Activated naive CD4-positive, alpha-beta T cell treated with anti-CD3 and anti-CD28 coated beads, Interleukin-2, amount 50 U/mL, for 72 hours (primary cell): ENCODE measurements around the gene TTC28. TPM values are rescaled to one million over a fixed set of nuclear protein-coding genes. Genes with fewer than 3 reads are reported as not detected.
A peak's percentile ranks its signal among the peaks of the same experiment; 100 is the strongest.

ENCODE experiments used
- ATAC-seq, 2 donors: fragments of 150-1000 bp; cut with Tn5 transposase; 2 replicates each; pipeline ENCODE4 v1.10.0; 2021; ENCODE audit warnings: mild to moderate bottlenecking in 2 of 2, moderate library complexity in 2 of 2
- DNase-seq, 2 donors: peaks; one replicate each; pipeline ENCODE4 v3.0.0; 2021 to 2022; ENCODE audit warnings: low spot score in 2 of 2
- H3K27ac Mint-ChIP-seq, 2 donors: one replicate each; pipeline ENCODE4 v1.8.0; 2022; ENCODE audit warnings: mild to moderate bottlenecking in 2 of 2, mixed read lengths in 2 of 2
- H3K36me3 Mint-ChIP-seq, 2 donors: one replicate each; pipeline ENCODE4 v1.8.0; 2022; ENCODE audit warnings: mixed read lengths in 2 of 2
- H3K9me3 Mint-ChIP-seq, 2 donors: one replicate each; pipeline ENCODE4 v1.8.0; 2022; ENCODE audit warnings: mixed read lengths in 2 of 2
- total RNA-seq, 2 donors: library from RNA; stranded (reverse); gene quantifications; one replicate each; pipeline ENCODE4 v1.2.3, GENCODE V29; 2022

Gene TTC28
- total RNA-seq, 2 donors from 2014 or later: 0.66 to 8.5 TPM

DNA sequence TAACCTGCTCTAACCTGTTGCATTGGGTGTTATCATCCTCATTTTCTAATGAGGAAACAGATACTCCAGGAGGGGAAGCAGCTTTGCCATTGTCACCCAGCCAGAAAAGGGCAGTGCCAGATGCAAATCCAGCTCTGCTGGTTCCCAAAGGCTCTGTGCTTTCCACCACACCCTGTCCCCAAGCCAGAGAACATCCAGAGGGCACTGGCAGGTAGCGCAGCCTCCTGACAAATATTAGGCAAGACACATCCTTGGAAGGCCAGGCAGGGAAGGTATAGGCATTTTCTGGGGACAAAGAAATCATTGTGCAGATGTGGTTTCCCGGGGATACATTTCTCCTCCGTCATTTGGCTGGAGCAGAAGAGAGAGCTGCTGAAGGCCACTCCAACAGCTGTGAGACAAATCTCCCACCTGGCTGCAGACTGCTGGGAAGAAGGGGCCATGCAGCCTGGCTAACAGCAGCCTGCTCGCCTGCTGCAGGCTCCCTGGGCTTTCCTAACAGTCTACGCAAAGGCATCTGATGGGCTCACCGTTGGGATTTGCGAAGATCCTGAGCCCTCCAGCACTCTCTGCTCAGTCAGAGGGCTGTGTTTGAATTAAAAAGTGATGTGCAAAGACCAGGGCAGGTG, 666.7 kb downstream of the TTC28 start:
- H3K27ac Mint-ChIP-seq: no peak overlapping the region
- ATAC-seq (no peak), DNase-seq (no peak)
- no peaks in the 10 kb centered on the region for H3K36me3 Mint-ChIP-seq
- H3K9me3 Mint-ChIP-seq: no peaks in the 10 kb centered on the region

DNA sequence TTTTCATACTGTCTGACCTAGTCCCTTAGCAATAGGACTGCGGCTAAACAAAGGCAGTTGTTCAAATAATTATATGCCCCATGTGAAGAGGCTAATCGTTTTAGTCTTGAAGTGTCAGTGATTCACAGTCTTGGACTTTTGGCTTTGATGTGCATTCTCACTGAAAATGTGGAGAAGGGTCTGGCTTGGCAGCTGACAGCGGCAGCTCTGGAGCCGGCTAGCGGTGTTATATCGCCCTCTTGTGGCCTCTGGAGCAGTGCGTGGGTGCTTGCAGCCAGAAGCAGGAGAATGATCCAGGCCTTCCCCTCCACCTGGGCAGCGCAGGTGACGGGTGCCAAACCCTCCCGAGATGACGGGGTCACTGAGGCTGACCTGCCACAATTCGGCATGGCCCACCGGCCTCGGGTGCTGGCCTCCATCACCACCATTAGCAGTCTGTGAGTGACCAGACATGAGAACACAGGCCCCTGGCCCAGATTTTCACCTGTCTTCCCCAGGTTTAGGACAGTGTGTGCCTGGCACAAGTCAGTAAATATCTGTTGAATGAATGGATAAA, 670.3 kb downstream of the TTC28 start:
- Mint-ChIP-seq H3K9me3 (no peaks in the 10 kb centered on the region), H3K27ac (no peak overlapping the region), H3K36me3 (no peaks in the 10 kb centered on the region)
- ATAC-seq (peak; percentile 92), DNase-seq (peak; percentile 66 to 80)

DNA sequence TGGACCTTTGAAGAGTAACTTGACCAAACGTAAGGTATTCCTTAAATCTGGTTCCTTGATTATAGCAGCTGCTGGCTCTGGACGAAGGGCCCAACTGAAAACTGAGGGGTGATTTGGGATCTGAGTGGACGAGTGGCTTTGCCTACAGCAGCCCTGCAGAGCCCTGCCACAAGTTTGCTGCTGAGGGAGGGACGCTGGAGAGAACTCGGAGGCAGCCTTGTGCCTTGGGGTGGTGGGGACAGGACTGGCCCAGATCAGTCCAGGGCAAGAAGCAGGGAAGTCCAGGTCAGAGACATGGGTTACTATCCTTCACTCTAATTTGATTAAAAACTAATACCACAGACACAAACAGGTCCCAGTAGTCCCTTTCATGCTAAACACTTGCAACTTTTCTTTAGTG, 671.0 kb downstream of the TTC28 start:
- no peaks in the 10 kb centered on the region for H3K36me3 Mint-ChIP-seq
- H3K27ac Mint-ChIP-seq: no peak overlapping the region
- DNase-seq: no peak
- no peaks in the 10 kb centered on the region for H3K9me3 Mint-ChIP-seq
- ATAC-seq: no peak

DNA sequence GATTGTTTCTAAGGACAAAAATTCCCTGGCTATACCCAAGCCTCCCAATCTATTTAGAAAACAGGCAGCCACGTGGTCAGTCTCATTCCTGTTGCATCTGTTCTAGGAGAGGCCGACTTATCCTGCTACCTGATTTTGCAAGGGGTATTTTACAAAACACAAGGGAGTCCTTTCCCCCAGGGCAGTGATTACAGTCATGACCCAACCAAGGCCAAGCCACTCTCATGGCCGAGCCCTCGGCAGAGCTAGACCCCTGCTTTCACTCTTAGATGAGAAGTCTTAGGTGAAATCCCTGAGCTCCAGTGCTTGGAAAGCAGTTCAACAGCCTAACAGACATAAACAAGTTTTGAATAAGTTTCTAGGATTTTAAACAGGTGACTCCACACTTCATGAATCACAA, 671.6 kb downstream of the TTC28 start:
- no peak overlapping the region for H3K27ac Mint-ChIP-seq
- ATAC-seq (no peak), DNase-seq (no peak)
- H3K9me3 Mint-ChIP-seq: no peaks in the 10 kb centered on the region
- H3K36me3 Mint-ChIP-seq: no peaks in the 10 kb centered on the region

DNA sequence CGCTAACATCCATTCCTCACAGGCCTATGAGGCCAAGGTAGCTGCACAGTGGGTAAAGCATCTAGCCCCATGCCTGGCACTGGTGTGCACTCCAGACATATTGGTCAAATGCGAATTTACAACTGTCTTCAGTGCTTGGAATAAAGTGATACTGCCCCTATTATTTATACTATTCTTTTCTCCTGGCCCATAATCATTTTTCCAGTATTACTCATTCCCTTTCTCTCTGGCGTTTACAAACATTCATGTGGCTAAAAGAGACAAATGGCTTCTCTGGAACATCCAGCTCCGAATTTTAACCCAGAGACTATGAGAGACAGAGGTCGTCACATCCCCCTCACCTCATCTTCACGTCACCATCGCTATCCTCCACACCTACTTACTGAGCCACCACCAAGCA, 673.4 kb downstream of the TTC28 start:
- Mint-ChIP-seq H3K36me3 (no peaks in the 10 kb centered on the region), H3K27ac (peak overlapping the region in 1 of 2 donors; percentile 8), H3K9me3 (no peaks in the 10 kb centered on the region)
- ATAC-seq (no peak), DNase-seq (no peak)

DNA sequence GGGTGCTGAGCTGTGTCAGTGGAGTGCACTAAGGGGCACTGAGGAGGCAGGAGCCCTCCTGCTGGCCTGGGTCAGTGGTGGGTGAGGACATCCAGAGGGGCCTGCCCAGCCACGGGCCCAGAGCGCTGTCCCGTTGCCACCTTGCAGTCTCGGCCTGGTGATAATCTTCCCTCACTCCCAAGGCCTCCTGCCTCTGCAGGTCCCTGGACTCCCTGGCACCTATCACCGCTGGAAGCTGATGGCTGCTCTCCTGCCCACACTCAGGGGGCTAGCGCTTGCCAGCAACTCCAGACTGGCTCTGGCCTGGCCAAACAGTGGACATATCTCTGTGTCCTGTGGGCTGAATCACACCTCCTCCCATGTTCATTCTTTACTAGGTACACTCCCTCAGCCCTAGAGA, 674.1 kb downstream of the TTC28 start:
- Mint-ChIP-seq H3K36me3 (no peaks in the 10 kb centered on the region), H3K27ac (no peak overlapping the region), H3K9me3 (no peaks in the 10 kb centered on the region)
- DNase-seq: no peak
- no peak for ATAC-seq

DNA sequence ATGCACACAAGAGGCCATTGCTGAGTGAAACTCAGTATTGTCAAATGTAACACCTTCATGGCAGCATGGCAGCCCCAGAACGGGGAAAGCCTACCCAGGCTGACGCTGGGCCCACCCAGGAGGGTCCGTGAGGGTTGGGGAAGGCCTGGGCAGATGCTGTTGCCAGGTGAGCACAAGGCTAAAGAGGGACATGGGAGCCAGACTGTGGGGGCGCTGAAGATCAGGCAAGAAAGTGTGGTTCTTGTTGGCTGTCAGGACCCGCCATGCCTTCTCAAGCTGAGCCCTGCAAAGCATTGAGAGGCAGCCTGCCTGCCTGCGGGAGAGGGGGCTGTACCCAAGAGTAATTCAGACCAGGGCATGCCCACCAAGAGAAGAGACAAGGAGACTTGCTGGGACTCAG, 675.6 kb downstream of the TTC28 start:
- H3K27ac Mint-ChIP-seq: peak overlapping the region in 1 of 2 donors; percentile 8
- ATAC-seq (no peak), DNase-seq (no peak)
- no peaks in the 10 kb centered on the region for H3K9me3 Mint-ChIP-seq
- H3K36me3 Mint-ChIP-seq: no peaks in the 10 kb centered on the region

DNA sequence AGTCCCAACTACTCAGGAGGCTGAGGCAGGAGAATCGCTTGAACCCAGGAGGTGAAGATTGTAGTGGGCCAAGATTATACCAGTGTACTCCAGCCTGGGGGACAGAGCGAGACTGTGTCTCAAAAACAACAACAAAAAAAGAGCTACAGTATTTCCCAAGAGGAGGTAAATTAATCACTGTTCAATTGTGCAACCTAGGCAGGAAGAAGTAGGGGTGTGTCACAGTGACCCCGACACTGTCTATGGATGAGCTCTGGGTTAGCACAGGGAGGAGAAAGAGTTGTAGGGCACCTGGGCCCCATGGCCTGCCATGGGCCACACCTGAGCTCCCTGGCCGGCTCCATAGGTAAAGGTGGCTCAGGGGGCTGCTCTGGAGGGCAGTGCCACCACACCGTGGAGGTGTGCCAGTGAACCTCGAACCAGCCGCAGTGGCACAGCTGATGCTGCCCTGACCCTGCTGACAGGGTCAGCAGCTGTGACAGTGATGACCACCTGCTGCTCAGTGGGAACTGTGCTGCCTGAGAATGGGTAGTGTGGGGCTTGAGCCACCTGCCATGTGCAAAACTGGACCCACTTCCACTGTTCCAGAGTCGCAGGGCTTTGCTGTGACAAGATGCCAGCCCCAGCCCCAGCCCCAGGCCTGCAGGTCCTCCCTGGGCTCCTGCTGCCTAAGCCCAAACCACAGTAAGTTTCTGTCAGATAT, 676.6 kb downstream of the TTC28 start:
- DNase-seq (no peak), ATAC-seq (no peak)
- no peak overlapping the region for H3K27ac Mint-ChIP-seq
- no peaks in the 10 kb centered on the region for H3K9me3 Mint-ChIP-seq
- no peaks in the 10 kb centered on the region for H3K36me3 Mint-ChIP-seq

DNA sequence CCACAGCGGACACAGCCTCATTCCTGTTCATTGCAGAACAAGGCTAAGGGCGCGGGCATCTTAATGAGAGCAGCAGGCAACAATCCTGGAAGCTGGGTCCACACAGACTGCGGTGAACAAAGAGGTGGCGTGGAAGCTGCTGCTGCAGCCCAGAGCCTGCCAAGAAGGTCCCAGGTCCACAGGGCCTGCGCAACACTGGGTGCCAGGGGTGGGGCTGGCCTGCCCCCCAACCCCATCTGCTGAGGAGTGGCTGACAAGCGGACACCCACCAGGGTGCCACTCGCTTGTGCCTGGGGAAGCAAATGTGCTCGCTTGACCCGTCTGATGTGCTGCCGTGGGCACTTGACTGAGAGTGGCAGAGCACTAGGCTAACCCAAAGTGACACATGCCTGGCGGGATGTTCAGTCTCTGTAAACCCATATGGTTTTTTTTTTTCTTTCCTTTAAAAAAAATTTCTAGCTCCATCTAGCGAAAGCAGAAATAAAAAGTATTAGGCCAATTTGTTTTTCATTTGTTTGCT, 677.4 kb downstream of the TTC28 start:
- DNase-seq (no peak), ATAC-seq (no peak)
- Mint-ChIP-seq H3K9me3 (no peaks in the 10 kb centered on the region), H3K27ac (no peak overlapping the region), H3K36me3 (no peaks in the 10 kb centered on the region)

DNA sequence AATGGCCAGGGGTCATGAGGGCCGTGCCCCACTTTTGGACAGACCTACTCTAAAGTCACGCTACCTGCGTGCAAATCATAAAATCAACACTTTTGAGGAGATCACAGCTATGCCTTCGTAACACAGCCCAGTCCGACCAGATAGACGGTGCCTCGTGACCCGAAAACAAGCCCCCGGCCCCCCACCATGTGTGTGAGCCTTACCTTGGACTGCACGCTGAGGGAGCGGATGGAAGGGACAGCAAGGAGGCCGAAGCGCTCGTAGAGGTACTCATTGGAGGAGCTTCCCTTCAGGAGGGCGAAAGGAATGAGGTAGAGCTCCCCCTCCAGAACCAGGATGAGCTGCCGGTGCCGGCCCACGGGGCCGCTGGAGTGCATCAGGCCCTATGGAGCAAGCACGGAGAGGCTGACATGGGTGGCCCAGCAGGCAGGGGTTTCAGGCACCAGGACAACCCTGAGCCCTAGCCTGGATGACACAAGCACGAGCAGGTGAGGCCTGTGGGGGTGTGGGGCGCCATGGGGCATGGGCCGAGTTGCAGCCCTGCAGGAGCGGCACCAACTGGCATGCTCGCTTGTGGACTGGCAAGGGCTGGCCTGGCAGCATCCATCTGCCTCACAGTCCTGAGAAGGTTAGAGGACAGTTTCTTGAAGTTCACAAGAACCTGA, 678.3 kb downstream of the TTC28 start:
- H3K36me3 Mint-ChIP-seq: no peaks in the 10 kb centered on the region
- ATAC-seq: no peak

DNA sequence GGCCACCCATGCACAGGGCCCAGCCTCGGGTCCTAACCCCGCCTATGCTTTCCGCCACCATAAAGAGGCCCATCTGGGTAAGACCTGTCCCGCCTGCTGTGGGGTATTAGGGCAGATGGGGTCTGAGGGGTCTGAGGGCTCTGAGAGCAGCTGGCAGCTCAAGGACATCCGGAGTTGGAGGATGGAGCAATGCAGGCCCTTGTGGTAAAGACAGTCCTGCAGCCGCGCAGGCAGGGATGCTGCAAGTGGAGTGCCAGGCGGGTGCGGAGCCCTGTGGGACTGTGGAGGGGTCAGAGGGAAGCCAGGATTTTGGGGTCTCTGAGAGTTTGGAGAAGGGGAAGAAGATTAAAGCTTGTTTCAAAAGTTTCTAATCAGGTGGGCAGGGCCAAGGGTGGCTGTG, 679.3 kb downstream of the TTC28 start:
- Mint-ChIP-seq H3K27ac (no peak overlapping the region), H3K36me3 (no peaks in the 10 kb centered on the region), H3K9me3 (no peaks in the 10 kb centered on the region)
- ATAC-seq (no peak), DNase-seq (no peak)

More for the DNA sequence above, 678.3 kb downstream of the TTC28 start:
- no peaks in the 10 kb centered on the region for H3K9me3 Mint-ChIP-seq
- DNase-seq: no peak
- no peak overlapping the region for H3K27ac Mint-ChIP-seq

DNA sequence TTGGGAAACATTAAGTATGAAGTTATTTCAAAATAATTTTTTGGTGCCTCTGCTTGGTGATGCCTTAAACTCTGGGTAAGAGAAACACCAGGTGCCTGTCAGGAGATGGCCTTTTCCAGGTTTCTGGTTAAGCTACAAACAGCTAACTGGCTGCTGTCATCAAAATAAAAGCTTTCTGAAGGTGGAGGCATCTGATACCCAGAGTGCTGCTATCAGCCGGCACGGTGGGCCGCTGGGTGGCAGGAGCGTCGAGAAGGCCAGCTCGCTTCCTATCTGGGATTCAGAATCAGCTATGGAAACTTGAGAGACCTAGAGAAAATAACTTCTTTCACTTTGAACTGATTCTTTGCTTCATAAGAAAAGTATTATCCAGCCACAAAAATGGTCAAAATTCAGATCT, 679.8 kb downstream of the TTC28 start:
- H3K36me3 Mint-ChIP-seq: no peaks in the 10 kb centered on the region
- H3K27ac Mint-ChIP-seq: no peak overlapping the region
- no peaks in the 10 kb centered on the region for H3K9me3 Mint-ChIP-seq

DNA sequence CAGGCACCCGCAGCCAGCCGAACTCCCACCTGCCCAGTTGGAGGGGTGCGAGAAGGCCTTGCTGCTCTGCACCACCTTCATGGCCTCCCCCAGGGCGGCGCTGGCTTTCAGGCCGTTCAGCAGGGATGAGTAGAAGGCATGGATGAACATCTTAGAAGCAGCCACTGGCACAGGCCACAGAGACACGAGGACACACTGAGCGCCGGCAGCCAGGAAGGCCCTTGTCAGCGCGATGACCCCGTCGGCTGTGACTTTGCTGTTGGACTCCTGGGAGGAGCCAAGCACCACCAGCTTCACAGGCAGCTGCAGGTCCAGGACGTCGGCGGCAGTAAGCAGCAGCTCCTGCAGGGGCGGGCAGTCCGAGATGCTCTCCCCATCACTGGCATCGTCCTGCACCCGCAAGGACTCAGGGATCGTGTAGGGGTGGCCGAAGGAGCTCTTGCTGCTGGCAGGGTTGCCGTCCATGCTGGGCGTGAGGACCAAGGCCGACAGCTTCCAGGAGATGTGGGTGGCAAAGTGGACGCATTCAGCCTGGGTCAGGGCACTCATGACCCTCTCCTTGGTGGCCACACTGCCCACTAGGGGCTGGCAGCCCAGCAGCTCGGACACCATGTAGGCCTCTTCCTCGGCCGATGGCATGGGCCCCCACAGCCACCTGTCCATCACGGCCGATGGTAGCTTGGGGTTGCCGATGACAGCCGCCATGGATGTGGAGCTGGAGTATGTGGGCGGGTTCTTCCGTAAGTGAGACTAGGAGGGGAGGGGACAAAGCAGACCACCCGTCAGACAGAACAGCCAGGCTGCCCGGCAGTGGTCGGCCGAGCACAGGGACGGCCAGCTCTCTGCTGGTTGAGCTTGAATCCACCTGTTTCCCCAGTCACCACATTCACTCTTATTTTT, 680.9 kb downstream of the TTC28 start:
- Mint-ChIP-seq H3K9me3 (no peaks in the 10 kb centered on the region), H3K27ac (no peak overlapping the region), H3K36me3 (no peaks in the 10 kb centered on the region)
- DNase-seq (peak in 1 of 2 donors; percentile 40), ATAC-seq (no peak)

More for the DNA sequence above, 679.8 kb downstream of the TTC28 start:
- DNase-seq (no peak), ATAC-seq (no peak)

DNA sequence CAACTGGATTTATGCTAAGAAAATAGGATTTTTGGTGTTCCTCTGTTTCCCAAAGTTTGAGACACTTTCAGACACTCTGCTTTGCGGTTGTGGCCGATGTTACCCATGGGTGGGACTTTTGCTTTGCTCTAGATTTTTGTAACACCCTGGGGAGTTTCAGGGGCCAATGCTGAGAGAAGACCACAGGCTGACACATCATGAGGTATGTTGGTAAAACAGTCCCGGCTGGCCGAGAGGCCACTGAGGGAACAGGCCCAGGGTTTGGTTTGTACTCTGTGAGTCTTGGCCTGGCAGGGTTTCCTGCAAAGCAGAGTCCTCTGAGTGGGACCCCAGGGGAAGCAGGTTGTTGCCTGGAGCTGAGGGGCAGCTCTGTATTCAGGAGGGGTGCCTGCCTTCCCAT, 682.1 kb downstream of the TTC28 start:
- Mint-ChIP-seq H3K27ac (no peak overlapping the region), H3K9me3 (no peaks in the 10 kb centered on the region), H3K36me3 (no peaks in the 10 kb centered on the region)
- ATAC-seq (no peak), DNase-seq (peak in 1 of 2 donors; percentile 33)

DNA sequence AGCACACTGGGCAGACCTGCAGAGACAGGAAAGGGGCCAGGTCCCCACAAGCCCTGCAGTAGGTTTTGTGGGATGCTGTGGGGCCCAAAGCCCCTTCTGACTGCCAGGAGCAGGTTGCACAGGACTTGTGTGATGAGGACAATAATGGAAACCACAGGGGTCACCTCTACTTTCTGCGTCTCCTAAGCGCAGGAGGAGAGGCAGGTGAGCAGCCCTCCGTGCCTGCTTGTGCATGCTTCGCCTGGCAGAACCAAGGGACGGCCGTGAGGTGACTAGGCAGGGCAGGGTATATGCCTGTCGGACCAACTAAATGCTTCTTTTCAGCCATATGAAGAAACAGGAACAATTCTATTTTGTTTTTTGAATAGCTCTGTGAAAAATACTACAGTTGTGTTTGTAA, 682.7 kb downstream of the TTC28 start:
- ATAC-seq (no peak), DNase-seq (no peak)
- no peak overlapping the region for H3K27ac Mint-ChIP-seq
- H3K9me3 Mint-ChIP-seq: no peaks in the 10 kb centered on the region
- no peaks in the 10 kb centered on the region for H3K36me3 Mint-ChIP-seq

DNA sequence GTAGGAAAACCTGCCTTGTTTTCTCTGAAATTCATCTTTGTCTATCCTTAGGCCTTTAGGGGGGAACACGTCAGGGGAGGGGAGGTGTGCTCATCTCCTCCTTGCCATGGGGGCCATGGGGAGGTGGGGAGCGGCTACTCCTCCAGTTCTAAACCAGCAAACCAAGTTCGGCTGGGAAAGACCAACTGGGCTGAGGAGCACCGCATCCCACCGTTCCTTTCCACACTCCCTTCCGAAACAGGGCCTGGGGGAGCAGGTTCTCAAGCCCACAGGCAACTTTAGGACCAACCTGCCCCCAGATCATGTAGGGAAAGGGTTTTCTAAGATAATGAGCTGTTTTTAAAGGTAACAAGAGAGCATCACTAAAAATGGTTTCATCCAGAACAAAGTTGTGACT, 683.1 kb downstream of the TTC28 start:
- Mint-ChIP-seq H3K36me3 (no peaks in the 10 kb centered on the region), H3K27ac (no peak overlapping the region), H3K9me3 (no peaks in the 10 kb centered on the region)
- no peak for DNase-seq
- no peak for ATAC-seq
